GM23248 (cell line): ENCODE results near the gene DET1. TPM values are rescaled to one million over a fixed set of nuclear protein-coding genes. Genes with fewer than 3 reads are reported as not detected.

Experiments used
- DNase-seq: peaks from one replicate; pipeline ENCODE4 v3.0.0-alpha.2; 2015
- H2AFZ ChIP-seq: fragments of 200-600 bp; sonication (generic); 2 replicates; pipeline ENCODE4 v1.6.1; 2016; ENCODE audit warnings: antibody characterized with exemption
- H3F3A ChIP-seq: fragments of 200-600 bp; sonication (generic); 2 replicates; pipeline ENCODE4 v1.6.1; 2016; ENCODE audit warnings: mild to moderate bottlenecking, antibody characterized with exemption, mixed run types; ENCODE audit not compliant: insufficient read depth
- H3K27ac ChIP-seq: fragments of 200-600 bp; sonication (generic); 2 replicates; pipeline ENCODE4 v1.5.1; 2016; ENCODE audit warnings: mild to moderate bottlenecking
- H3K27me3 ChIP-seq: fragments of 200-600 bp; sonication (generic); replicated peaks from 2 replicates; pipeline ENCODE4 v1.6.1; 2016; ENCODE audit warnings: mild to moderate bottlenecking; ENCODE audit not compliant: insufficient read depth
- H3K36me3 ChIP-seq: fragments of 200-600 bp; sonication (generic); 2 replicates; pipeline ENCODE4 v1.6.1; 2016; ENCODE audit warnings: low read depth, mild to moderate bottlenecking
- H3K4me1 ChIP-seq: fragments of 200-600 bp; sonication (generic); 2 replicates; pipeline ENCODE4 v1.6.1; 2016; ENCODE audit warnings: mild to moderate bottlenecking; ENCODE audit not compliant: insufficient read depth
- H3K4me2 ChIP-seq: fragments of 200-600 bp; sonication (generic); one replicate; pipeline ENCODE4 v1.6.1; 2016; ENCODE audit warnings: mild to moderate bottlenecking; ENCODE audit not compliant: unreplicated experiment
- H3K4me3 ChIP-seq: fragments of 200-600 bp; sonication (generic); 2 replicates; pipeline ENCODE4 v1.5.1; 2016; ENCODE audit warnings: mild to moderate bottlenecking
- H3K79me2 ChIP-seq: fragments of 200-600 bp; sonication (generic); 2 replicates; pipeline ENCODE4 v1.6.1; 2016; ENCODE audit warnings: mild to moderate bottlenecking; ENCODE audit not compliant: insufficient read depth
- H3K9ac ChIP-seq: fragments of 200-600 bp; sonication (generic); 2 replicates; pipeline ENCODE4 v1.6.1; 2016; ENCODE audit warnings: mild to moderate bottlenecking
- H3K9me2 ChIP-seq: fragments of 200-600 bp; sonication (generic); 2 replicates; pipeline ENCODE4 v1.6.1; 2016; ENCODE audit warnings: mixed run types, mild to moderate bottlenecking, moderate library complexity; ENCODE audit not compliant: insufficient read depth
- H3K9me3 ChIP-seq: fragments of 200-600 bp; sonication (generic); one replicate; pipeline ENCODE4 v1.6.1; 2017; ENCODE audit warnings: low read depth
- H4K20me1 ChIP-seq: fragments of 200-600 bp; sonication (generic); 2 replicates; pipeline ENCODE4 v1.6.0; 2016; ENCODE audit not compliant: insufficient read depth
- EZH2 ChIP-seq: fragments of 200-600 bp; sonication (generic); IDR thresholded peaks from 2 replicates; pipeline ENCODE4 v1.6.1; 2018; ENCODE audit warnings: antibody characterized with exemption, mild to moderate bottlenecking; ENCODE audit not compliant: insufficient read depth, poor library complexity, severe bottlenecking
- EZH2phosphoT487 ChIP-seq: fragments of 200-600 bp; sonication (generic); IDR thresholded peaks from 2 replicates; pipeline ENCODE4 v1.6.1; 2018; ENCODE audit warnings: antibody characterized with exemption, moderate library complexity, mild to moderate bottlenecking, low read depth; ENCODE audit not compliant: insufficient read depth
- WGBS, 2 experiments: methylation state at CpG; one replicate each; pipeline ENCODE4 v1.1.6; 2015 to 2017; ENCODE audit warnings: low lambda C conversion rate in 2 of 2, low coverage in 1 of 2; ENCODE audit errors: missing lambda C conversion rate in 2 of 2; 5-methylcytosine and 5-hydroxymethylcytosine counted together
- in situ Hi-C: fragments of 300-500 bp; cut with MboI; formaldehyde crosslinking; loops from 2 replicates; pipeline ENCODE4 v1.15.0; 2020
- polyA plus RNA-seq: library from polyadenylated mRNA; unstranded; fragments of >200 nt; fragmentation: Nextera tagmentation; extraction: Ambion mirVana; gene quantifications from 2 replicates; pipeline ENCODE4 v1.2.1, GENCODE V29; 2016
- total RNA-seq: library from RNA; depleted of rRNA; stranded (reverse); fragments of >200 nt; shearing (Covaris generic); gene quantifications from 2 replicates; pipeline ENCODE4 v1.2.3, GENCODE V29; 2014

The DET1 gene
- total and polyA plus RNA-seq, 2 experiments from 2014 or later: 5.5 to 10.2 TPM

DNA sequence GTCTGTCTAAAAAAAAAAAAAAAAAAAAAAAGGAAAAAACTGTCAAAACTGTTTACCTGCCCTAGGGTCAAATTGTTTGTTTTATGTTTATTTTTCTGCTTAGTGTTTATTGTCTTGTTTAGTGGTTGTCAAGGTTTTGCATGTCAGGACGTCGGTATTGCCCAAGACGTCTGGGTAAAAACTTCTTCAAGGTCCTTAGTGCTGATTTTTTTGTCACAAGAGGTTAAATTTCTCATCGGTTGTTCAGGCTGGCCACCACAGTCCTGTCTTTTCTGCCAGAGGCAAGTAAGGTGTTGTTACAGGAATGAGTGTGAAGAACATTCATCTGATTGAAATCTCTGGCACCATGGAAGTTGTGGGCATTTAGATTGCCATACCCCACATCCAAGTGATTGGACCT is 7.0 kb downstream of the DET1 start:
- no peak overlapping the region for H3K9ac ChIP-seq
- no peaks in the 10 kb centered on the region for H3K9me3 ChIP-seq
- no peak overlapping the region for H3K27ac ChIP-seq
- in situ Hi-C loops: no loop called here
- no peak overlapping the region for H3K4me3 ChIP-seq
- no peak overlapping the region for H3K4me2 ChIP-seq
- no peaks in the 10 kb centered on the region for H3K4me1 ChIP-seq
- TF ChIP-seq EZH2phosphoT487: no peak
- TF ChIP-seq EZH2: no peak
- no peaks in the 10 kb centered on the region for H3K79me2 ChIP-seq
- no peaks in the 10 kb centered on the region for H3K9me2 ChIP-seq
- peaks cover 4% of the 10 kb centered on the region; the same call in 1 of the 2 replicates for H3F3A ChIP-seq
- WGBS, 2 experiments: 94 to 96% methylated on average over 4 of the region's 4 CpGs
- H3K36me3 ChIP-seq: no peaks in the 10 kb centered on the region
- no peak for DNase-seq
- no peaks in the 10 kb centered on the region for H3K27me3 ChIP-seq
- no peaks in the 10 kb centered on the region for H4K20me1 ChIP-seq
- no peak overlapping the region for H2AFZ ChIP-seq

DNA sequence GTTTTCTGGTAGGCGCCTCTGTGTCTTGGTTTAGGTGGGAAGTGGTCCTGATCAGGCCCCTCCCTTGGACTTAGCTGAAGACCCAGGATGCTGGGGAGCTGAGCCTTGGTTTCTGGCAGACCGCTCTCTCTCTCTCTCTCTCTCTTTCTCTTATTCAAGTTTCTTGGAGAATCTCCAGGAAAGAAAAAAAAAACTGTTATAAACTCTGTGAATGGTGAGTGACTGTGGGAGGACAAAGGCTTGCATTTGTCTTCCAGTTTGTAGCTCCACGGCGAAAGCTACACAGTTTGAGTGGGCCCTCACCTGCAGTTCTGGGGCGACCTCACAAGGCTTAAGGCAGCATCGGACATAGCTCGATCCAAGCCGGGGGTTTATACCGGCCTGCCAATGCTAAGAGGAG is 7.5 kb downstream of the DET1 start:
- no peak overlapping the region for H3K9ac ChIP-seq
- no peak for DNase-seq
- H3K79me2 ChIP-seq: no peaks in the 10 kb centered on the region
- no peaks in the 10 kb centered on the region for H3K36me3 ChIP-seq
- 83 to 85% methylated on average over 9 of the region's 9 CpGs for WGBS, 2 experiments
- H3K4me2 ChIP-seq: no peak overlapping the region
- no peak overlapping the region for H3K27ac ChIP-seq
- no peaks in the 10 kb centered on the region for H3K27me3 ChIP-seq
- peaks cover 4% of the 10 kb centered on the region; the same call in 1 of the 2 replicates for H3F3A ChIP-seq
- H3K9me2 ChIP-seq: no peaks in the 10 kb centered on the region
- H3K4me3 ChIP-seq: no peak overlapping the region
- H2AFZ ChIP-seq: no peak overlapping the region
- no peaks in the 10 kb centered on the region for H4K20me1 ChIP-seq
- in situ Hi-C loops: no loop called here
- no peaks in the 10 kb centered on the region for H3K4me1 ChIP-seq
- H3K9me3 ChIP-seq: no peaks in the 10 kb centered on the region
- TF ChIP-seq EZH2phosphoT487: no peak

GRCh38 chr15:88537591-88538317 is 8.7 kb downstream of the DET1 start:
- H4K20me1 ChIP-seq: no peaks in the 10 kb centered on the region
- no peak overlapping the region for H3K9ac ChIP-seq
- no peaks in the 10 kb centered on the region for H3K27me3 ChIP-seq
- H3K36me3 ChIP-seq: no peaks in the 10 kb centered on the region
- no peaks in the 10 kb centered on the region for H3K4me1 ChIP-seq
- peaks cover 4% of the 10 kb centered on the region; the same call in 1 of the 2 replicates for H3F3A ChIP-seq
- H3K4me2 ChIP-seq: no peak overlapping the region
- DNase-seq: no peak
- H3K27ac ChIP-seq: no peak overlapping the region
- 82 to 85% methylated on average over 7 of the region's 7 CpGs for WGBS, 2 experiments
- TF ChIP-seq EZH2 (no peak), EZH2phosphoT487 (no peak)
- H3K79me2 ChIP-seq: peaks cover 8% of the 10 kb centered on the region; the same call in 1 of the 2 replicates
- H2AFZ ChIP-seq: no peak overlapping the region
- H3K9me2 ChIP-seq: no peaks in the 10 kb centered on the region
- in situ Hi-C loops: no loop called here
- H3K4me3 ChIP-seq: no peak overlapping the region
- no peaks in the 10 kb centered on the region for H3K9me3 ChIP-seq

DNA sequence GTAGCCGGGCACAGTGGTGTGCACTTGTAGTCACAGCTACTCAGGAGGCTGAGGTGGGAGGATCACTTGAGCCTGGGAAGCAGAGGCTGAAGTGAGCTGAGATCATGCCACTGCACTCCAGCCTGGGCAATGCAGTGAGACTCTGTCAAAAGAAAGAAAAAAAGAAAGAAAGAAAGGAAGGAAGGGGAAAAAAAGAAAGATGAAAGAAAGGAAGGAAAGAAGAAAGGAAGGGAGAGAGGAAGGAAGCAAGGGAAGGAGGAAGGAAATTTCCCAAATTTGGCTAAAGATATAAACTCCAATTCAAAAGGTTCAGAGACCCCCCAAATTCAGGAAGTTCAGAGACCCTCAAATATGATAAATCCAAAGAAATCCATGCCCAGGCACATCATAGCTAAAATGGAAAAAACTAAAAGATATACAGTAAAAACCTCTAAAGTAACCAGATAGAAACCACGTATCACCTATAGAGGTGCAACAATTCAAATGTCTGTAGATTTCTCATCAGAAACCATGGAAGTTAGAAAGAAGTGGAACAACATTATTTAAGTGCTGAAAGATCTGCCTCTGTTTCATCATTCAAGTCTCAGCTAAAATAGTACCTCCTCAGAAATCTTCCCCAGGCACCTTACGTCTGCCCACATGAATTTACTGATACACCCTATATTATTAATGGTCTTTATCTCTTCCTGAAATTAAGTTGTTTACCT is 10.7 kb downstream of the DET1 start:
- Histone ChIP-seq H3K4me3 (no peak overlapping the region), H3F3A (peaks cover 4% of the 10 kb centered on the region; the same call in 1 of the 2 replicates), H3K4me2 (no peak overlapping the region), H4K20me1 (no peaks in the 10 kb centered on the region), H3K27ac (no peak overlapping the region), H3K9me3 (no peaks in the 10 kb centered on the region), H3K9me2 (no peaks in the 10 kb centered on the region), H2AFZ (no peak overlapping the region), H3K27me3 (no peaks in the 10 kb centered on the region), H3K4me1 (no peaks in the 10 kb centered on the region), H3K9ac (no peak overlapping the region), H3K36me3 (no peaks in the 10 kb centered on the region), H3K79me2 (peaks cover 9% of the 10 kb centered on the region; the same call in 1 of the 2 replicates)
- no peak for TF ChIP-seq EZH2
- no peak for TF ChIP-seq EZH2phosphoT487
- 88 to 90% methylated on average over 3 of the region's 3 CpGs for WGBS, 2 experiments
- no peak for DNase-seq
- in situ Hi-C loops: no loop called here
